K562 (cell line): ENCODE measurements around the gene DDX18.

Experiments
- BCL6 ChIP-seq: fragments of 250-450 bp; sonication (Bioruptor Pico); IDR thresholded peaks from 2 replicates; pipeline ENCODE4 v1.4.0; 2020
- CHCHD3 ChIP-seq: fragments of 250-450 bp; sonication (Bioruptor Pico); IDR thresholded peaks from 2 replicates; pipeline ENCODE4 v2.1.2; 2022; ENCODE audit warnings: mild to moderate bottlenecking
- CHD2 ChIP-seq: IDR thresholded peaks from 2 replicates; pipeline ENCODE4 v1.6.1; 2011; ENCODE audit warnings: low read depth, low read length
- ETS2 ChIP-seq: IDR thresholded peaks from 2 replicates; pipeline ENCODE4 v1.6.1; 2016; ENCODE audit warnings: borderline replicate concordance, missing genetic modification characterization, mild to moderate bottlenecking, moderate library complexity, missing compliant biosample characterization; ENCODE audit not compliant: poor library complexity, severe bottlenecking
- POLR2A ChIP-seq: fragments of 450-650 bp; conservative IDR thresholded peaks from 2 replicates; pipeline ENCODE4 v1.6.1; 2016
- RBFOX2 ChIP-seq: fragments of 200-400 bp; formaldehyde crosslinking; IDR thresholded peaks from 2 replicates; pipeline ENCODE4 v1.6.1; 2017; ENCODE audit warnings: low read depth, mild to moderate bottlenecking, low read length, moderate library complexity
- SMAD3 ChIP-seq: fragments of 450-650 bp; formaldehyde crosslinking; conservative IDR thresholded peaks from 2 replicates; pipeline ENCODE4 v1.4.0; 2020; ENCODE audit warnings: mild to moderate bottlenecking
- TF ChIP-seq, protein P1 (sequence below): sonication (generic); formaldehyde crosslinking; IDR thresholded peaks from 2 replicates; pipeline ENCODE4 v1.8.0; 2023; ENCODE audit warnings: mild to moderate bottlenecking, missing genetic modification reagents
- TF ChIP-seq, protein P2 (sequence below), 3 experiments: IDR thresholded peaks in 2 of 3; conservative IDR thresholded peaks in 1 of 3; 2 replicates each; pipeline ENCODE4 v1.5.1; 2011 to 2012; ENCODE audit warnings: low read length in 3 of 3, mild to moderate bottlenecking in 3 of 3, control low read depth in 2 of 3, improper control_type of control experiment in 1 of 3, inconsistent platforms in 1 of 3, low read depth in 1 of 3, mixed read lengths in 1 of 3, moderate library complexity in 1 of 3; ENCODE audit not compliant: insufficient read depth in 2 of 3
- TF ChIP-seq, protein P3 (sequence below): sonication (generic); formaldehyde crosslinking; IDR thresholded peaks from 2 replicates; pipeline ENCODE4 v1.8.1; 2023; ENCODE audit warnings: mild to moderate bottlenecking, missing genetic modification reagents

DNA sequence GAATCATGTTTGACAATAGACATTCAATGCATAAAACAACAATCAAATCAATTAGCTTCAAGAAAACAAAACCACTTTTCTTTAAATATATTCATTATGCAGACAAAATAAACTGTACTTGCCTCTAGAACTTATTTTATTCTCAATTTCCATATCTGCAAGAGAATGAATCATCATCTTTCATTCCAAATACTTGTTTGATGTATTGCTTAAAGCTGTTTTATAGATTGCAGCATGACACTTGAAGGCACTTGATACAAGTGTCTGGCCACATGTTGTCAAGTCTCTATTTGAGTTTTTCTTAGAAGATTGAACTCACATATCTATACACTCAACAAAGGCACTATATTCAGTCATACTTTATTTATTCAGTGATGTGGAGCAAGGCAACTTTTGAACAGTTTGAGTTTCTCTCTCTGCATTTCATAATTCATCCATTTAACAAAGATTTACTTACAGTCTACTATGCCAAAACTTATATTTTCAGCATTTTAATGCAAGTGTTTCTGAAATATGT is 38.7 kb upstream of the DDX18 start:
- TF ChIP-seq CHCHD3 (CRISPR knock-in tag) (no peak), RBFOX2 (no peak), CHD2 (no peak), SMAD3 (CRISPR knock-in tag) (no peak), POLR2A (no peak), BCL6 (CRISPR knock-in tag) (no peak), ETS2 (tag) (no peak)
- TF ChIP-seq, protein P1, sequence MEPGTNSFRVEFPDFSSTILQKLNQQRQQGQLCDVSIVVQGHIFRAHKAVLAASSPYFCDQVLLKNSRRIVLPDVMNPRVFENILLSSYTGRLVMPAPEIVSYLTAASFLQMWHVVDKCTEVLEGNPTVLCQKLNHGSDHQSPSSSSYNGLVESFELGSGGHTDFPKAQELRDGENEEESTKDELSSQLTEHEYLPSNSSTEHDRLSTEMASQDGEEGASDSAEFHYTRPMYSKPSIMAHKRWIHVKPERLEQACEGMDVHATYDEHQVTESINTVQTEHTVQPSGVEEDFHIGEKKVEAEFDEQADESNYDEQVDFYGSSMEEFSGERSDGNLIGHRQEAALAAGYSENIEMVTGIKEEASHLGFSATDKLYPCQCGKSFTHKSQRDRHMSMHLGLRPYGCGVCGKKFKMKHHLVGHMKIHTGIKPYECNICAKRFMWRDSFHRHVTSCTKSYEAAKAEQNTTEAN (CRISPR knock-in tag), result no peak
- TF ChIP-seq, protein P2, sequence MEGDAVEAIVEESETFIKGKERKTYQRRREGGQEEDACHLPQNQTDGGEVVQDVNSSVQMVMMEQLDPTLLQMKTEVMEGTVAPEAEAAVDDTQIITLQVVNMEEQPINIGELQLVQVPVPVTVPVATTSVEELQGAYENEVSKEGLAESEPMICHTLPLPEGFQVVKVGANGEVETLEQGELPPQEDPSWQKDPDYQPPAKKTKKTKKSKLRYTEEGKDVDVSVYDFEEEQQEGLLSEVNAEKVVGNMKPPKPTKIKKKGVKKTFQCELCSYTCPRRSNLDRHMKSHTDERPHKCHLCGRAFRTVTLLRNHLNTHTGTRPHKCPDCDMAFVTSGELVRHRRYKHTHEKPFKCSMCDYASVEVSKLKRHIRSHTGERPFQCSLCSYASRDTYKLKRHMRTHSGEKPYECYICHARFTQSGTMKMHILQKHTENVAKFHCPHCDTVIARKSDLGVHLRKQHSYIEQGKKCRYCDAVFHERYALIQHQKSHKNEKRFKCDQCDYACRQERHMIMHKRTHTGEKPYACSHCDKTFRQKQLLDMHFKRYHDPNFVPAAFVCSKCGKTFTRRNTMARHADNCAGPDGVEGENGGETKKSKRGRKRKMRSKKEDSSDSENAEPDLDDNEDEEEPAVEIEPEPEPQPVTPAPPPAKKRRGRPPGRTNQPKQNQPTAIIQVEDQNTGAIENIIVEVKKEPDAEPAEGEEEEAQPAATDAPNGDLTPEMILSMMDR (IDR thresholded peaks at IDR 0.05 in 2 of 3, conservative IDR thresholded peaks at IDR 0.05 in 1 of 3; ENCODE audit: insufficient read depth in 2 of 3, low read depth in 1 of 3, low read length in 3 of 3), result no peak
- TF ChIP-seq, protein P3, sequence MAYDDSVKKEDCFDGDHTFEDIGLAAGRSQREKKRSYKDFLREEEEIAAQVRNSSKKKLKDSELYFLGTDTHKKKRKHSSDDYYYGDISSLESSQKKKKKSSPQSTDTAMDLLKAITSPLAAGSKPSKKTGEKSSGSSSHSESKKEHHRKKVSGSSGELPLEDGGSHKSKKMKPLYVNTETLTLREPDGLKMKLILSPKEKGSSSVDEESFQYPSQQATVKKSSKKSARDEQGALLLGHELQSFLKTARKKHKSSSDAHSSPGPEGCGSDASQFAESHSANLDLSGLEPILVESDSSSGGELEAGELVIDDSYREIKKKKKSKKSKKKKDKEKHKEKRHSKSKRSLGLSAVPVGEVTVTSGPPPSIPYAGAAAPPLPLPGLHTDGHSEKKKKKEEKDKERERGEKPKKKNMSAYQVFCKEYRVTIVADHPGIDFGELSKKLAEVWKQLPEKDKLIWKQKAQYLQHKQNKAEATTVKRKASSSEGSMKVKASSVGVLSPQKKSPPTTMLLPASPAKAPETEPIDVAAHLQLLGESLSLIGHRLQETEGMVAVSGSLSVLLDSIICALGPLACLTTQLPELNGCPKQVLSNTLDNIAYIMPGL (CRISPR knock-in tag), result no peak
